ENCODE results near the gene DUS3L. TPM values are rescaled to one million over a fixed set of nuclear protein-coding genes. Genes with fewer than 3 reads are reported as not detected.

The DUS3L gene
- total RNA-seq, 4 donors from 2014 or later, result 27.4 to 132 (median 30.4) TPM

GRCh38 chr19:5826531-5827341, 35.8 kb upstream of the DUS3L start:
- ATAC-seq (ENCODE audit: low FRiP score) (no peak), DNase-seq (ENCODE audit: low spot score) (no peak)
- no peak for TF ChIP-seq CTCF (IDR thresholded peaks at IDR 0.05)

- ATAC-seq (ENCODE audit: low FRiP score), result no peak
These were observed 34.2 kb upstream of the DUS3L start for GRCh38 chr19:5825178-5825577.

GRCh38 chr19:5824751-5825150, 33.8 kb upstream of the DUS3L start:
- TF ChIP-seq CTCF (IDR thresholded peaks at IDR 0.05), result no peak
- ATAC-seq (ENCODE audit: low FRiP score), result no peak
- DNase-seq (ENCODE audit: low spot score), result no peak

More at GRCh38 chr19:5825178-5825577, 34.2 kb upstream of the DUS3L start:
- no peak for TF ChIP-seq CTCF (IDR thresholded peaks at IDR 0.05)
- DNase-seq (ENCODE audit: low spot score), result no peak

- TF ChIP-seq CTCF (IDR thresholded peaks at IDR 0.05), result no peak
- no peak for DNase-seq (ENCODE audit: low spot score)
- no peak for ATAC-seq (ENCODE audit: low FRiP score)
These were observed 32.8 kb upstream of the DUS3L start for GRCh38 chr19:5823579-5824281.

GRCh38 chr19:5822181-5822844, 31.4 kb upstream of the DUS3L start:
- no peak for TF ChIP-seq CTCF (IDR thresholded peaks at IDR 0.05)
- no peak for ATAC-seq (ENCODE audit: low FRiP score)
- no peak for DNase-seq (ENCODE audit: low spot score)

GRCh38 chr19:5821521-5822180, 30.7 kb upstream of the DUS3L start:
- DNase-seq (ENCODE audit: low spot score), result no peak
- no peak for ATAC-seq (ENCODE audit: low FRiP score)
- TF ChIP-seq CTCF (IDR thresholded peaks at IDR 0.05), result no peak

Measured in omental fat pad (tissue), 4 donors.